Heart right ventricle (tissue), 16 donors: ENCODE results near the gene DDA1. TPM values are rescaled to one million over a fixed set of nuclear protein-coding genes. Genes with fewer than 3 reads are reported as not detected.

ENCODE experiments used
- ATAC-seq, 8 donors: fragments of 200-7000 bp; cut with Tn5 transposase; one replicate each; pipeline ENCODE4 v1.9.1; 2020; ENCODE audit warnings: mild to moderate bottlenecking in 8 of 8, moderate library complexity in 8 of 8, moderate number of reproducible peaks in 1 of 8
- DNase-seq, 2 donors: peaks; one replicate each; pipeline ENCODE4 v3.0.0-alpha.2; 2020
- H3K27ac ChIP-seq, 10 donors: fragments of 200-600 bp; sonication (generic) in 2 of 10; one replicate each; pipeline versions ENCODE4 v1.5.0 to v1.8.0; 2020 to 2022; ENCODE audit warnings: mild to moderate bottlenecking in 3 of 10
- H3K27me3 ChIP-seq, 7 donors: fragments of 200-600 bp; one replicate each; pipeline ENCODE4 v1.8.0; 2021 to 2022; ENCODE audit warnings: mild to moderate bottlenecking in 2 of 7
- H3K36me3 ChIP-seq, 9 donors: fragments of 200-600 bp; sonication (generic) in 1 of 9; one replicate each; pipeline versions ENCODE4 v1.5.0 to v1.8.0; 2020 to 2022; ENCODE audit warnings: mild to moderate bottlenecking in 2 of 9
- H3K4me1 ChIP-seq, 9 donors: fragments of 200-600 bp; sonication (generic) in 1 of 9; one replicate each; pipeline versions ENCODE4 v1.5.0 to v1.8.0; 2020 to 2022; ENCODE audit warnings: mild to moderate bottlenecking in 4 of 9
- H3K4me3 ChIP-seq, 10 donors: fragments of 200-600 bp; sonication (generic) in 2 of 10; one replicate each; pipeline versions ENCODE4 v1.5.0 to v1.8.0; 2020 to 2022; ENCODE audit warnings: mild to moderate bottlenecking in 7 of 10, moderate library complexity in 2 of 10
- H3K9me3 ChIP-seq, 11 donors: fragments of 200-600 bp in 10 of 11; sonication (generic) in 2 of 11; one replicate each; pipeline versions ENCODE4 v1.5.0 to v1.8.0; 2013 to 2022; ENCODE audit warnings: mild to moderate bottlenecking in 2 of 11, control low read depth in 1 of 11, moderate library complexity in 1 of 11
- CTCF ChIP-seq, 9 donors: fragments of 200-600 bp; sonication (generic) in 2 of 9; IDR thresholded peaks; one replicate each; pipeline versions ENCODE4 v1.5.0 to v1.8.0; 2021 to 2022; ENCODE audit warnings: antibody characterized with exemption in 9 of 9, mild to moderate bottlenecking in 5 of 9, moderate library complexity in 1 of 9
- WGBS, 2 donors: extraction: QIAGEN DNeasy Blood & Tissue Kit; methylation state at CpG; one replicate each; pipeline ENCODE4 v1.1.7; 2013; ENCODE audit warnings: inconsistent platforms in 1 of 2; 5-methylcytosine and 5-hydroxymethylcytosine counted together
- intact Hi-C, 10 donors: fragments of 100-400 bp; cut with DNase I; formaldehyde crosslinking; loops; one replicate each; pipeline versions ENCODE4 v1.11.1 to v1.14.2; 2022
- polyA plus RNA-seq, 2 donors: library from polyadenylated mRNA; stranded (reverse); fragments of 200-250 nt; gene quantifications; one replicate each; pipeline ENCODE4 v1.2.3, GENCODE V29; 2013
- total RNA-seq, 10 donors: library from RNA; stranded (reverse); fragmentation: NEBNext Ultra II Directional in 3 of 10; extraction: Animal tissue kit (Norgen Biotek cat#: 25700) in 3 of 10; gene quantifications; one replicate each; pipeline versions ENCODE4 v1.2.1 to v1.2.4, GENCODE V29; 2021 to 2023
- donor health status: Arrhythmogenic right ventricular cardiomyopathy.
- donor health status: ischemic (EF 13 %, LVEDD 7.1; RV severe dilation, severe dysfunction).
- donor health status: healthy with polysubstance abuse.
- donor health status: DM: no; HTN: yes; CAD: no.
- donor health status: DM: no; HTN: no; CAD: no.
- donor health status: ischemic (EF 25% LVEDD 6.9; RV normal size, moderate dysfunction).
- donor health status: ischemic (EF 25% LVEDD 5.7; RV mildly dilated, moderate dysfunction).
- donor health status: healthy.
- donor health status: DM: yes; HTN: yes; CAD: no.
- donor health status: Ischemic cardiomyopathy.
- donor health status: ischemic (EF 35%, LVEDD 5.7; RV mildly dilated, moderate dysfunction).
- donor health status: nonischemic (EF 11% LVEDD 7.7; RV severe dilation, severe dysfunction).
- donor health status: DM: yes; HTN: yes; CAD: no.
- donor health status: PGD.
- donor health status: ischemic (EF 29% LVEDD 5.4; RV normal size, mild dysfunction).
- donor health status: nonischemic (EF 23%, LVEDD 6.1; RV moderate dilation, normal function).

Gene DDA1
- total and polyA plus RNA-seq, 12 donors: 20.4 to 85.7 (median 34.7) TPM

GRCh38 chr19:17303167-17303939 is 6.0 kb upstream of the DDA1 start, which contains the start of gene ABHD8:
Gene ABHD8 (minus strand): TSS chr19:17303425. CDS start chr19:17301616, 1,809 bp downstream.
- intact Hi-C loops: no loop called here
- Histone ChIP-seq H3K4me1 (peaks cover 7 to 49% (median 45%) of the 10 kb centered on the region in 9 donors), H3K9me3 (peaks cover 0 to 2% (median 0%) of the 10 kb centered on the region in 11 donors), H3K27me3 (no peaks in the 10 kb centered on the region), H3K27ac (peak within 1 kb of the TSS in 9 of 10 donors; percentile 46 to 98 (median 92)), H3K36me3 (peaks cover 0 to 15% (median 1%) of the 10 kb centered on the region in 9 donors), H3K4me3 (peak within 1 kb of the TSS; percentile 34 to 94 (median 76))
- TF ChIP-seq CTCF (IDR thresholded peaks at IDR 0.05): peak; percentile 59 to 84 (median 66)
- DNase-seq: peak; percentile 96 to 98
- WGBS, 2 donors: 2% methylated on average over 52 of the region's 52 CpGs
- peak; percentile 81 to 90 (median 86) for ATAC-seq

GRCh38 chr19:17303940-17304267 is 5.5 kb upstream of the DDA1 start:
- ATAC-seq (no peak), DNase-seq (no peak)
- Histone ChIP-seq H3K27ac (peak overlapping the region in 8 of 10 donors; percentile 46 to 98 (median 92)), H3K27me3 (no peaks in the 10 kb centered on the region), H3K9me3 (no peaks in the 10 kb centered on the region), H3K36me3 (peaks cover 0 to 10% (median 0%) of the 10 kb centered on the region in 9 donors), H3K4me1 (peaks cover 7 to 54% (median 49%) of the 10 kb centered on the region in 9 donors), H3K4me3 (peak overlapping the region in 4 of 10 donors; percentile 67 to 92 (median 80))
- TF ChIP-seq CTCF (IDR thresholded peaks at IDR 0.05): no peak
- 56 to 66% methylated on average over 12 of the region's 12 CpGs for WGBS, 2 donors
- intact Hi-C loops: loop anchor here in 1 of 10 donors (2.0 kb wide), 1 partner anchor 33 kb away; the partner anchor contains the start of gene GTPBP3

GRCh38 chr19:17304386-17305215 is 4.8 kb upstream of the DDA1 start:
- ATAC-seq (no peak), DNase-seq (no peak)
- no peaks in the 10 kb centered on the region for H3K9me3 ChIP-seq
- H3K4me1 ChIP-seq: peaks cover 7 to 55% (median 51%) of the 10 kb centered on the region in 9 donors
- WGBS, 2 donors: 52 to 61% methylated on average over 12 of the region's 12 CpGs
- no peaks in the 10 kb centered on the region for H3K27me3 ChIP-seq
- peaks cover 0 to 7% (median 0%) of the 10 kb centered on the region in 9 donors for H3K36me3 ChIP-seq
- no peak for TF ChIP-seq CTCF (IDR thresholded peaks at IDR 0.05)
- H3K27ac ChIP-seq: peak overlapping the region in 9 of 10 donors; percentile 89 to 98 (median 93)
- intact Hi-C loops: loop anchor here in 2 of 10 donors (2.0 to 5.0 kb wide), 2 partner anchors 32 to 163 kb away; partner anchors contain the start of gene GTPBP3 (in 1 of the 2)
- H3K4me3 ChIP-seq: peak overlapping the region in 3 of 10 donors; percentile 68 to 88 (median 74)

- no peak for TF ChIP-seq CTCF (IDR thresholded peaks at IDR 0.05)
- H3K27ac ChIP-seq: peak overlapping the region in 9 of 10 donors; percentile 89 to 98 (median 93)
- ATAC-seq (no peak), DNase-seq (no peak)
- WGBS, 2 donors: 3 to 7% methylated on average over 7 of the region's 7 CpGs
- no peaks in the 10 kb centered on the region for H3K9me3 ChIP-seq
- intact Hi-C loops: loop anchor here in 2 of 10 donors (2.0 to 5.0 kb wide), 2 partner anchors 32 to 162 kb away; partner anchors contain the start of gene GTPBP3 (in 1 of the 2)
- H3K4me1 ChIP-seq: peaks cover 7 to 60% (median 56%) of the 10 kb centered on the region in 9 donors
- no peaks in the 10 kb centered on the region for H3K27me3 ChIP-seq
- H3K36me3 ChIP-seq: peaks cover 0 to 7% (median 0%) of the 10 kb centered on the region in 9 donors
- peak overlapping the region in 9 of 10 donors; percentile 63 to 88 (median 74) for H3K4me3 ChIP-seq
Measured at GRCh38 chr19:17305216-17305516, 4.2 kb upstream of the DDA1 start.
